GM21786 (cell line): ENCODE measurements around the gene KCNA2.

ENCODE experiments used
- ATAC-seq: cut with Tn5 transposase; IDR thresholded peaks from one replicate; pipeline ENCODE4 v1.9.1; 2021; ENCODE audit not compliant: unreplicated experiment

KCNA2 gene

DNA sequence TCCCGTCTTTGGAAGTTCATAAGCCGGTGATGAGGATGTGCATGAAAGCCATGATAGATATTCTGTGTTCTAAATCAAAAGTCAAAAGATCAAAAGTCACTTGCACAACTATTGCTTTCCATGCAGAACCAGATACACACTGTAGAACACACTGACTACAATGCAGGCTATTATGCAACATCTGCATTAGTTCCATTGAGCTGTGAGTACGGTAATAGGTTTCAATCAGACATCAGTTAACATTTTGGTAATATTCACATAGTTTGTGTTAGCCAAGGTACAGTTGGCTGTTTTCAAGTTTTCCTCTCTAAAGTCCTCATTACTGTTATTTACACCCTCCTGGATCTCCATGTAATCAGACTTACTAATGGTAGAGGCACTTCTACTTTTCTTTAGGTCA is 3.1 kb downstream of the KCNA2 start:
- no peak for ATAC-seq

DNA sequence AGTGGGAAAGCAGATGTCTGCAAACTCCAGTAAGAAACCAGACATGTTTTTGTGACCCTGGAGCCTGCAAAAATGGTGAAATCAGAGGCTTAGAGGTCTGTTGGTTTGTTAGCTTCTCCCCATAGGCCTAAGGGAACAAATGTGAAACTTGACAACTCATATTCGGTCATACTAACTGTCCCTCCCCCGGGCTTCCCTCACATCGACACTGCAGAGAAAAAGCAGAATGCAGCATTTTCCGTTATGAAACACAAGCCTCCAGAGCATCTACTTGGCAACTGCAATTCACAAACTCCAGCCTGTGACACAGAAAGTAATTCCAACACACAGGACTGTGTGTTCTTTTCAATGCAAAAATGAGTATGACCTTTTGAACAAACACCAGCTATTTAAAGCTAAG is 3.7 kb downstream of the KCNA2 start:
- ATAC-seq: no peak

DNA sequence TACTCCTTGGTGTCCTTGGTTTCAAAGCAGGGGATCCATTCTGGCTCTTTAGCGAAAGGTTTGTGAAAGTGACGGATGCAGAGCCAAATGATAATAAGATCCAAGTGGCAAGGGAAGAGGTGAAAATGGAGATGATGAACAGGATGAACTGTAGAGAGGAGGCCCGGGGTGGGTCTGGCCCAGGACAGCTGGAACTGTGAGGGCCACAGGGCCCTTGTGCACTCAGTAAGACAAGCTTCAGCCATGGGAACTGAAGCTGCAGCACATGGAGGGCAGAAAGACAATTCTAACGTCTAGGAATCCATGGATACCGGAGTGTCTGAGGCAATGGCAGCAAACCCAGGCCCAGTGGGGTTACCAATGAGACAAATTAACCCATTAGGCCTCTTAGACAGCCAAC is 4.8 kb downstream of the KCNA2 start:
- no peak for ATAC-seq

DNA sequence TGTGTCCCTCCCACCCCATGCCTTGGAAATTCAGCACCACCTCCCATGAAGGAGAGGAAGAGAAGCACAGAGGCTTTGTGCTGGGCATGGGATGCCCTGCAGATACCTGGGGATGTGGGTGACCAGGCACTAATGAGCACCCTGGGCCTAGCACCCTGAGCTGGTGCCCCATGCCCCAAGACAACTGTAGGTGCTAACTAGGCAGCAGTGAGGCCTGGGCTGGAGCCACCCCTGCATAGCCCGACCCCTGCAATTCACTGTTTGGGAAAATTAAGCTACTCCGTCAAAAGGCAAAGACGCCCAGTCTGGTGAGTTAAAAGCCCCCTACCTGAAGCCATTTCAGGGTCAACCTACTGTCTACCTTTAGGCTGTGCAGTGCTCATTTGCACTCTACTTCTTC is 5.4 kb downstream of the KCNA2 start:
- no peak for ATAC-seq

DNA sequence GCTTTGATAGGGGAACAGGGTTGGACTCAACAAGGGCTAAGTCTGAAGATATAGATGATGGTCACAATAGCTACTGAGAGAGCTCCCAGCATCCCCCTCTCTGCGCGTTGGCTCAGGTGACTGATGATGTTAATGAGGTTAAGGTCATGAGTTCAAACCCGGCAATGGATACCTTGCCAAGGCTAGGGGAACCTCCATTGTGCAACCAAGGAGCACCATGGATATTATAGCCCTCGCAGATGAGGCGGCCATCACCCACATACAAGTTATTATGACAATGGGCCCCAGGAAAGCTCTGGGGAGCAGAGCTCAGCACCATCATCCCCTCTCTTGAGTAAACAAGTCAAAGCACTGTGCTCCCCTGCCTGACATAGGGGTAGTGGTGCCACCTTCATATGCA is 8.2 kb downstream of the KCNA2 start:
- no peak for ATAC-seq

DNA sequence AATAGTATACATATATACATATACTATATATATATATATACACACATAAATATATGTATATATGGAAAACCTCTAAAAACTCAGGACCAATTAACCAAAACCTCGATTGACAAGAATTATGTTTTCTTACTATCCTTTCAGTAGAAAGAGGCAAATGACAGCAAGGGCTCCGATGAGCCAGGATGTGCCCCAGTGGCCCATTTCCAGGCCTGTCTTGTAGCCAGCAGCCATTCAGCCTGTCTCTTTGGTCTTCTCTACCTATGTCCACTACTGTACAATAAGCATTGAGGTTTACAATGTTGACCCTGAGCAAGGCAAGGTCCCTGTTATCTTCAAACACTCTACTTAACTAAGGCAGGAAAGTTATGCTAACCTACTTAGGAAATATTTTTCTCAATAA is 9.8 kb downstream of the KCNA2 start:
- ATAC-seq: no peak

DNA sequence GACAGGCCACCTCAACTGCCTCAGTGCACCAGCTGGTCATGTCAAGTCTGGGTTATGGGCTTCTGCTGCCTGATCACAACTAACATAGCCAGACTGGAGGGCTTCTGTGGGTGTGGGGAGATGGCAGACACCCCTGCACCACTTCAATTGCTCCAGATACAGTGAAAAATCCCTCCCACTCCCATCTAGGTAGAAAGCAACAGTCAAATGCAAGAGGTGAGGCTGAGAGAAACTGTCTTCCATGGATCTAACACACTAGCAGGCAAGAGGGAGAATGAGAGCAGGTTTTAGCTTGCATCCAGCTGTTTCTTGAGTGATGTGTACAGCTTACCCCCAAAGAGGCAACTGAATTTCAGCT is 10.8 kb downstream of the KCNA2 start:
- ATAC-seq: no peak

DNA sequence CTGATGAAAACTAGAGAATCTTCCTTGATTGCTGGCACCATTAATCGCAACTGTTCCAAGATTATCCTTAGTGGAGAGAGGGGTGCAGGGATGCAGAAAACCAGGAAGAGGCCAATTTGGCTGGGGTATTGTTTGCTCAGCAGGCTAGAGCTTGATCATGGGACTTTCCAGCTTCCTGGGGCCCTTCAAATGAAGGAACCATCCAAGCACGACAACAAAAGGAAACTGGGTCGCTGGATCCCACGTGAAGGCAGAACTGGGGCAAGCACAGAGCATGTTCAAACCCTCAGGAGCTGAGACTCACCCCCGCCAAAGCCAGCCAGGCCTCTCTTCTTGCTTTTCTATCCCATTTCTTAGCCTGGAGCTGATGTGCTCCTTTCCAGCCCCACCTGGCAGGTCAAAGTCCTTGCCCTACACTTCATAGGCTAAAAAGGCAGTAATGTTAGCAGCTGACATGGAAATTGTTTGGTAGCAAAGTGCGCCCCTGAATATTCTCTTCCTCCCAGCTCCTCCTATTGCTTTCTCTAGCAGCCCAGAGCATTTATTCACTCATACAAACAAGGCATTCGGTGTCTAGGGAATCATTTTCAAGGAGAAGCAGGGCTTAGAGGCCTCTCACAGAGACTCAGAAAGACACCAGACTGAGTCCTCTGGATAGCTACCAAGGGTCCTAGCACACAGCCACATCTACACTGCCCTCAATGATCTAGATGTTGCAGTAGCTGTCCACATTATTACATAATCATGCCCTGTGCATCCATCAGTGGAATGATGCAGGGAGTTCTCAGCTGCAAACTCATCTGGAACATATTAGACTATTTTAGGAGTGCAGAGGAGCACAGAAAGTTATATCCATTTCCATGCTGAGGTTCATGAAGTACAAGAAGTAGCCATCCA is 11.5 kb downstream of the KCNA2 start:
- ATAC-seq: no peak

DNA sequence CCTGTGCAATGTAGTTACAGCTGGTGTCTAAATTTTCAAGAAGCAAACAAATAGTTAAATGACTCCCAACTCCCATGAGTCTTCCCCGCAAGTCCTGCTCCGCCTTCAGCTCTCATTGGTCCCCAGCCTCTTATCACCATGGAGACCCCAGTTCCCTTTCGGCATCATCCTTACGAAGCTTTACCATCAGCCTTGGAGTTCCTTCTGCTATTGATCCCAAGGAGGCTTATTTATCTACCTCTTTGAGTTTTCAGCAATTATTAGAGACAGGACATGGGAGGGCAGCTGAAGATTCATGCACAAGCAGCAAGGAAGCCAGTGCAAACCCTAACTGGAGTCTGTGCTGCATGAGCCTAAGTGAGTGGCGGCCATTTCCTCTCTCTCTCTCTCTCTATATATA is 12.3 kb downstream of the KCNA2 start:
- ATAC-seq: no peak

DNA sequence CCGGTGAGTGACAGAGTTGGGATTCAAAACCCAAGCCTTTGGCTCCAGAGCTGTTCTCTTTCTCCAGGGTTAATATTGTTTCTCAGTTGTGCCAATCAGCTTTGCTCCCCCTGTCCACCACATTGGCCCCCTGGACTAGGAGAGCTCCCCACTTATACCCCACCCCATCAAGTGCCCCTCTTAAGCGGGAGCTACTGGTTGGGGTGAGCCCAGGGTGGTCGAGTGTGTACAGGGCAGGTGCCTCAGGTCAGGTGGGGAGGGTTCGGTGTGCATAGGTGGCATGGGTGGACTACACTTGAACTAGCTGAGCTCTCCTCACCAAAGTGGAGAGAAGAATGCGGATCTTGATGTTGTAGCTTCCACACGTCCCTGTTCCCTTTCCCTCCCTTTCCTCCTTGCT is 14.2 kb downstream of the KCNA2 start:
- ATAC-seq: no peak

DNA sequence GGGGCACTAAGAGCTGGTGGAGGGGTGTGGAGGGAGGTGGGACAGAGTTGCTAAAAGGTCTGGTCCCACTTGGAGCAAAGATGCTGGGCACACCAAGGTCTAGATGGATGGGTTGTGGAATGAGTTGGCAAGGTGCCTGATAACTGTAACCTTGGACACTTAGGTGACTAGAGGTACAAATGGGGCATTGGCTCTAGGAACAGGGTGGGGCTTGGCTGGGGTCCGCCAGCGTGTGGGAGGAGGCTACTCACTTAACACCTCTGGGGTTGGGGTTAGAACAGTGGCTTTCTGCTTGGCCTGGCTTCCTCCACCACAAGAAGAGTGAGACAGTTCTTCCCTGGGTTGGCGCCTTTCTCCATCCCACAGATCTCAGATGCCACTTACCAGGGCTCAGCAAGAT is 17.2 kb downstream of the KCNA2 start:
- no peak for ATAC-seq

DNA sequence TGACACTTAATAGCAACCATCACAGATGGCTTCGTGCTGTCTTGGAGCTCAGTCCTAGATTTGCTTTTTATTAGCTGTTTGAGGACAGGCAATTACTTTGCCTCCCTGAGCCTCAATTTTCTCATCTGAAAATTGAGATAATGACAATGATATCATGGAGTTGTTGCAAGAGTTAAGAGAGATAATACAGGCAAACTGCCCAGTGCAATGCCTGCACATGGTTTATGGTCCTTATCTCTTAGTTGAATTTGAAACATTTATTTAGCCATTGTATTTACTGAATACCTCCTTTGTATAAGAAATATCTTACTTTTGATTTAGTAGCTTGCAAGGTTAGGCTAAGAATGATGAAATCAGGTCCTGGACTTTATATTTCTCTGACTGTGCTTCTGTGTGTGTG is 17.7 kb downstream of the KCNA2 start:
- ATAC-seq: no peak

DNA sequence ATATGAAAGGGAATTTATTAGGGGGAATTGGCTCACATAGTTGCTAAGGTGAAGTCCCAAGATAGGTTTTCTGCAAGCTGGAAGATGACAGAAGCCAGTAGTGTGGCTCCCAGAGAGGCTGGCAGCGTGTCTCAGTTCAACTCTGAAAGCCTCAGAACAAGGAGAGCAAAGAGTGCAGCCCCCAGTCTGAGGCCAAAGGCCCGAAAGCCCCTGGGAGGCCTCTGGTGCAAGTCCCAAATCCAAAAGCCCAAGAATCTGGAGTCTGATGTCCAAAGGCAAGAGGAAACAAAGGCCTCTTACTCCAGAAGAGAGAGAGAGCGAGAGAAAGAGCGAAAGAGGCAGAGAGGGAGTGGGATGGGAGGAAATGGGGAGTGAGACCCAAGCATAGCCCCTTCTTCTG is 18.3 kb downstream of the KCNA2 start:
- no peak for ATAC-seq

DNA sequence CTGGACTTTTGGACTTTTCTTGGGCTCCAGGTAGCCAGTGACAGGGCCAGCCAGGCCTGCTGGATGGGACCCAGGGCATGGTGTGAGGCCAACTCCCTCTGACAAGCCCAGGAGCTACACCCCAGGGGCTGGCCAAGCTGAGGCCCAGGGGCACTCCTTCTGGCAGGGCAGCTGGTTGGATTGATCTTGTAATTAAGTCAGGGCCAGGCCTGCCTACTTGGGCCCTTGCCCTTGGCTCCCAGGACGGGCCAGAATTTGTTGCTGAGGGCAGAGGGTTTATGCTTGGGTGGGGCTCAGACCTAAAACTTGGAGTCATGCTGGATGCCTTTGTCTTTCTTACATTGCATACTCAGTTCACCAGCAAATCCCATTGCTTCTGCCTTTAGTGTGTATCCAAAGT is 20.7 kb downstream of the KCNA2 start:
- ATAC-seq: no peak

DNA sequence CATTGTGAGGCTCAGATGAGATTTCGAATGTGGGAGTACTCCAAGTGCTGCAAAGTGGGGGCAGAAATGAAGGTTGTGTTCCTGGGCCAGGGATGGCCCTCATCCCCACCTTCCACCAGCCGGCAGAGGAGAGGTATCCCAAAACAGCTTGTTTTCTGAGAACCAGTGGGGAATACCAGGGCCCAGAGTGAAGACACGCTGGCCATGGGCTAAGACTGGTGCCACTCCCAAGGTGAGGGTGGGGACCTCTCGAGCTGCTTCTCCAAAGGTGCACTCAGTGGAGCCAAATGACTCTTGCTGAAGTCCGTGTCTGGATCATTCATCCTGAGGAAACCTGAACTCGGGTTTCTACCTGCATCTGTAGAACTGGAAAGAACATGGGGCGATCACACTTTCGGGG is 22.1 kb downstream of the KCNA2 start:
- ATAC-seq: no peak

DNA sequence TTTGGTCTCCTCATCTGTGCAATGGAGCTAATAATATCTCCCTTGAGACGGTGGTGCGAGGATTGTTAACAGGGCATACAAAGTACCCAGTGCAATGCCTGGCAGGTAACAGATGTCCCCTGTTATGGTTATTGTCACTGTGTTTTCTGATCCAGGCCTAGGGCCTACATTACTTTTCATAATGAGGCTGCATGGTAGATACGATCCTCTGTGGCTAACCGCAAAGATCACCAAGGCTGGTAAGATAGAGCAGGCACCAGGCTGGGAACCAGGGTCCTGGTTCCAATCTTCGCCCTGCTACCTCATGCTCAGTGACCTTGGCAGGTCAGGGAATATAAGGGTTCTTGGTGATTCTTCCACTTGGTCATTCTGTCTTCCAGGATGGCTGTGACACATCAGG is 22.7 kb downstream of the KCNA2 start:
- no peak for ATAC-seq

DNA sequence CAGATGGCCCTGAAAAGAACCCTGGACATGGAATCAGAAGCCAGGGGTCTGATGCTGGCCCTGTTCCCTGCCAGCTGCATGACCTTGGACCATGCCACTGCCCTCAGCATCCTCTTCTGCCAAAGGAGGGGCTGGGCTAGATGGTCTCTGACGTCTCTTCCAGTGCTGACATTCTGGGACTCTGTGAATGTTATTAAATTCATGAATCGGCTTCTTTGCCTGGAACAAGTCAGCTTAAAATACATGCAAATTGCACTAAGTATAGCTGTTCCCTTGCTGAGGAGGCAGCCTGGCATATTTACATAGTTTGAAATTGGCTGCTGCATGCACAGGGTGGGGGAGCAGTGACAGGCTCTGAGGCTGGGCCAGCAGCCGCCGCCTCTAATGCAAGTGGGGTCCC is 23.8 kb downstream of the KCNA2 start:
- no peak for ATAC-seq

DNA sequence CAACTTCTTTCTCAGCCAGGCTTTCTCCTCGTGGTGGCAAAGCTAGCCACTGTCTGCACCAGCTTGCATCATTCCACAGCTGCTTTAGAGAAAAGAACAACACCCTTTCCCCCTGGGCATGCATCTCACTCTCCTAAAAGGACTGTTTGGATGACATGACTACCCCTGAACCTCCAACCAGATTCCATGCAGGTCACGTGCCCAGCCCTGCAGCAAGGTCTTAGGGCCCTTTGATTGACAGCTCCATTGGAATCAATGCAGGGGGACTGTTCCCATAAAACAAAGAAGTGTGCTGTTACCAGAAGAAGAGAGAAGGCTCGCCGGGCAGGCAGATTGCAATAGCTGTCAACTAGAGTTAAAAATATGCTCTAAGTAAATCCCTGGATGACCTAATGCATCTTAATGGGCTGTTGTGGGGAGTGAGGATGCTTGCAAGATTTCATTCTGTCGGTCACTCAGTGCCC is 24.4 kb downstream of the KCNA2 start:
- no peak for ATAC-seq

DNA sequence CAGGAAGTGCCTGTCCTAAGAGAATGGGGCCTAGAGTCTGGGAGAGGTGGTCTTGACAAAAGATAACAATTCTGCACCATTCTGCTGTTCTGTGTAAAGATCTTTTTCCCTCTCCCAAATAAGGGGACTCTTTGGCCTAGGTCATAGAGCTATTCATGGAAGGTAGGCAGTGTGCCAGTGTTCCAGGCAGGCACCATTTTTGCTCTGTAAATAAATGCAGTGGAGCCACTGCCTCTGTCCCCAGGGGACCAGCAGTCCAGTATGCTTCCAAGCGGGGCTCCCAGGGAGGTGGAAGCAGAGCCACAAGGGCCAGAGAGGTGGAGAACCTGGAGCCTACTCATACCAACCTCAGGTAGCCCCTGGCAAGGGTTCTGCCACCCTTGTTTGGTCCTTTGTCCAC is 25.9 kb downstream of the KCNA2 start:
- no peak for ATAC-seq

DNA sequence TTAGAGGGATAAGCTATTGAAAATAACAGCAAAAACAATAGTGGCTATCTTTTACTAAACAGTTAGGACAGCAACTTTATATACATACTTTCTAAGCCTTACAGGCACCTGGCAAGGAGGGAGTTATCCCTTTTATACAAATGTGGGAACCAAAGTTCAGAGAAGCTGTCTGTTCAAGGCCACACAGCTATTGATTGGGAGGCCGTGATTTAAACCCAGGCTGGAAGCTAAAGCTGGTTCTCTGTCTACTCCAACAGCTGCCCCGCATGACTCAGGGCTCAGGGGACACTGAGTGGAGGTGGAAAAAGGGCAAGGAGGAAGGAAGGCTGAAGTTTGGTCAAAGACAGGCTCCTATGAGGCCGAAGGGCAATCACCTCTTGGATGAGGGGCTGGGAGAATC is 26.7 kb downstream of the KCNA2 start:
- no peak for ATAC-seq

DNA sequence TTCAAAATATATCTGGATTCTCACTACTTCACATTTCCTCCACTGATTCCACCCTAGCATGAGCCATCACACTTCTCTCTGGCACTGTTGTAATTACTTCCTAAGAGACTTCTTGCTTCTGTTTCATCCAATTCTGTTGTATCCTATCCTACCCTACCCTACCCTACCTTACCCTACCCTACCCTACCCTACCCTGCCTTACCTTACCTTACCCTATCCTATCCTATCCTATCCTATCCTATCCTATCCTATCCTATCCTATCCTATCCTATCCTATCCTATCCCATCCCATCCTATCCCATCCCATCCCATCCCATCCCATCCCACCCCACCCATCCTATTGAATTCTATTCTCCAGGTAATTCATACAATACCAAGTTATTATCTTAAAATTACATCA is 29.7 kb downstream of the KCNA2 start:
- no peak for ATAC-seq

DNA sequence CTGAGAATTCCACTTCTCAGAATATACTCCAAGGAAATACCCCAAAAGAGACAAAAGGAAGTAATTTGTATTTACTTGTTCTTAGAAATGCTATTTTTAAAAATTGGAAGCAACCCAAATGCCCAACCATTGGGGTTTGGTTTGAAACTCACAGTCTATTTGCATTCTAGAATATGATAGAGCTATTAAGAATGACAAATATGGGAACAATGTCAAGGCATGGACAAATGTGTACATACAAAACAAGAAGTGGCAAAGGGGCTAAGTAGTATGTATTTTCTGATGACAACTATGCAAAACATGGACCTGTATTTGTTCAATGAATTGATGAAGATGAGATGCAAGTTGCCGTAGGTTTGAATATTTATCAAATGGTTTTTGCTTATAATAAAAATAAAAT is 32.8 kb downstream of the KCNA2 start:
- ATAC-seq: no peak

DNA sequence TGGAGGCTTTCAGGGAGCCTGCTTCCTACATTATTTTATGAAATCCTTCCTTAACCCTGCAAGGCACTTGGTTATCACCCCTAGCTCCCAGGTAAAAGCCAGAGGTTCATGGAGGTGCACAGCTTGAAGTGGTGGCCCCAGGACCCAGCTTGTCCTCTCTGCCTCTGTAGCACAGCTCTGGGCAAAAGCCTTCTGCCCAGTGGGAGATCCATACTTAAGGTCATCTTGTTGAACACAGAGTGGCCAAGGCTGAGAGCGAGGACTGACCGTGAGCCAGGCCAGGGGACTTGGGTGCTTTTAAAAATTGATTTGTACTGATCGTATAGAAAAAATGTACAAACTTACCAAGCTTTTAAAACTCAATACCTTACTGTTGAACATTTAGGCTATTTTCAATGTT is 33.4 kb downstream of the KCNA2 start:
- no peak for ATAC-seq
